Neural crest cell (in vitro differentiated cells): Measurements from ENCODE around the gene COX4I2. TPM values are rescaled to one million over a fixed set of nuclear protein-coding genes. Genes with fewer than 3 reads are reported as not detected.

Experiments
- DNase-seq: peaks from one replicate; pipeline ENCODE4 v3.0.0; 2021; ENCODE audit warnings: low read depth, mixed read lengths, low spot score
- H3K27ac Mint-ChIP-seq: one replicate; pipeline ENCODE4 v1.8.0; 2021; ENCODE audit warnings: mild to moderate bottlenecking, mixed read lengths; ENCODE audit not compliant: unreplicated experiment
- H3K27me3 Mint-ChIP-seq: 2 replicates; pipeline ENCODE4 v1.8.0; 2021; ENCODE audit warnings: low read depth, mild to moderate bottlenecking, mixed read lengths
- H3K36me3 Mint-ChIP-seq: 2 replicates; pipeline ENCODE4 v1.8.0; 2021; ENCODE audit warnings: low read depth, mild to moderate bottlenecking, mixed read lengths
- H3K4me1 Mint-ChIP-seq: 2 replicates; pipeline ENCODE4 v1.8.0; 2021; ENCODE audit warnings: mixed read lengths
- H3K4me3 Mint-ChIP-seq: one replicate; pipeline ENCODE4 v1.8.0; 2021; ENCODE audit warnings: mild to moderate bottlenecking, mixed read lengths
- H3K9me3 Mint-ChIP-seq: 2 replicates; pipeline ENCODE4 v1.8.0; 2021; ENCODE audit warnings: mixed read lengths
- CTCF ChIP-seq: fragments of 200-600 bp; sonication (generic); conservative IDR thresholded peaks from 2 replicates; pipeline ENCODE4 v1.5.0; 2021; ENCODE audit warnings: antibody characterized with exemption, mild to moderate bottlenecking
- total RNA-seq: library from RNA; stranded (reverse); gene quantifications from 2 replicates; pipeline ENCODE4 v1.2.1, GENCODE V29; 2021

COX4I2 gene
- total RNA-seq, 1 donor from 2014 or later: not detected

- no peaks in the 10 kb centered on the region for H3K36me3 Mint-ChIP-seq
- no peaks in the 10 kb centered on the region for H3K27me3 Mint-ChIP-seq
- no peak for TF ChIP-seq CTCF
- no peak overlapping the region for H3K4me3 Mint-ChIP-seq
- no peak overlapping the region for H3K27ac Mint-ChIP-seq
- DNase-seq: no peak
- H3K9me3 Mint-ChIP-seq: no peaks in the 10 kb centered on the region
- H3K4me1 Mint-ChIP-seq: peaks cover 8% of the 10 kb centered on the region
These were observed 40.0 kb downstream of the COX4I2 start for GRCh38 chr20:31677553-31678260.

- DNase-seq: no peak
- Mint-ChIP-seq H3K9me3 (no peaks in the 10 kb centered on the region), H3K27me3 (no peaks in the 10 kb centered on the region), H3K4me1 (peaks cover 8% of the 10 kb centered on the region), H3K36me3 (no peaks in the 10 kb centered on the region), H3K27ac (peak overlapping the region; percentile 75), H3K4me3 (no peak overlapping the region)
- TF ChIP-seq CTCF: no peak
These were observed 41.0 kb downstream of the COX4I2 start for GRCh38 chr20:31678389-31679356.

- Mint-ChIP-seq H3K4me3 (no peak overlapping the region), H3K27ac (no peak overlapping the region), H3K36me3 (no peaks in the 10 kb centered on the region), H3K4me1 (peaks cover 8% of the 10 kb centered on the region), H3K9me3 (no peaks in the 10 kb centered on the region), H3K27me3 (no peaks in the 10 kb centered on the region)
- no peak for TF ChIP-seq CTCF
- DNase-seq: no peak
These were observed 41.9 kb downstream of the COX4I2 start for GRCh38 chr20:31679357-31680285.

- H3K4me1 Mint-ChIP-seq: peaks cover 8% of the 10 kb centered on the region
These were observed 42.8 kb downstream of the COX4I2 start for GRCh38 chr20:31680286-31681127.

More at GRCh38 chr20:31680286-31681127, 42.8 kb downstream of the COX4I2 start:
- H3K36me3 Mint-ChIP-seq: no peaks in the 10 kb centered on the region
- no peak for TF ChIP-seq CTCF
- no peak for DNase-seq
- H3K9me3 Mint-ChIP-seq: no peaks in the 10 kb centered on the region
- no peak overlapping the region for H3K4me3 Mint-ChIP-seq
- peak overlapping the region; percentile 15 for H3K27ac Mint-ChIP-seq
- no peaks in the 10 kb centered on the region for H3K27me3 Mint-ChIP-seq
